Stimulated activated CD4-positive, alpha-beta T cell treated with anti-CD3 and anti-CD28 coated beads, Interleukin-2, amount 100 ng/mL, for 24 hours (primary cell): ENCODE results near the gene EYS.
"Not testable (repeated sequence)": the region's sequence is repeated elsewhere in the genome, so short reads cannot be mapped to it uniquely, and the experiment has no call there.

Source experiments
- DNase-seq, 2 donors: peaks; one replicate each; pipeline ENCODE4 v3.0.0-alpha.2; 2020

Gene EYS

DNA sequence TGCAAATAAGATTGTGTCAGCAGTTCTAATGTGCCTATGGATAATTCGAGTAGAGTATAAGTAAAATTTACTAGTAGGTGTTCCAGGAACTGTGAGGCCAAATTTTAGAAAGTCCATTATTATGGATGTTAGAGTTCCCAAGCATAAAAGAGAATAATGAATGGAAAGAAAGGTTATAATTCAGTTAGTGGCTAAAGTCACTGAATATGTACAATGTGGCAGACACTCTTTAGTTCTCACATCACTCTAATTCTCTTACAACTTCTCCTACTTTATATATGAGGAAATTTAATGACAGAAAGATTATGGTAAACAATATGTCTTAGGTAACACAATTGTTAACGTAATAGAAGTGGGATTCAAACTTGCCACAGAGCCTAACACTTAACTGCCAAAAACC lies 75.3 kb downstream of the EYS start:
- DNase-seq: no peak

DNA sequence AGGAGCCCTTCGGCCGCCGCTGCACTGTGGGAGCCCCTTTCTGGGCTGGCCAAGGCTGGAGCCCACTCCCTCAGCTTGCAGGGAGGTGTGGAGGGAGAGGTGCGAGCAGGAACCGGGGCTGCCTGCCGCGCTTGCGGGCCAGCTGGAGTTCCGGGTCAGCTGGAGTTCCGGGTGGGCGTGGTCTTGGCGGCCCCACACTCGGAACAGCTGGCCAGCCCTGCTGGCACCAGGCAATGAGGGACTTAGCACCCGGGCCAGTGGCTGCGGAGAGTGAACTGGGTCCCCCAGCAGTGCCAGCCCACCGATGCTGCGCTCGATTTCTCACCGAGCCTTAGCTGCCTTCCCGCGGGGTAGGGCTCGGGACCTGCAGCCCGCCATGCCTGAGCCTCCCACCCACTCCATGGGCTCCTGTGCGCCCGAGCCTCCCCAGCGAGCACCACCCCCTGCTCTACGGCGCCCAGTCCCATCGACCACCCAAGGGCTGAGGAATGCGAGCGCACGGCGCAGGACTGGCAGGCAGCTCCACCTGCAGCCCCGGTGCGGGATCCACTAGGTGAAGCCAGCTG lies 79.5 kb downstream of the EYS start:
- not testable (repeated sequence) for DNase-seq

DNA sequence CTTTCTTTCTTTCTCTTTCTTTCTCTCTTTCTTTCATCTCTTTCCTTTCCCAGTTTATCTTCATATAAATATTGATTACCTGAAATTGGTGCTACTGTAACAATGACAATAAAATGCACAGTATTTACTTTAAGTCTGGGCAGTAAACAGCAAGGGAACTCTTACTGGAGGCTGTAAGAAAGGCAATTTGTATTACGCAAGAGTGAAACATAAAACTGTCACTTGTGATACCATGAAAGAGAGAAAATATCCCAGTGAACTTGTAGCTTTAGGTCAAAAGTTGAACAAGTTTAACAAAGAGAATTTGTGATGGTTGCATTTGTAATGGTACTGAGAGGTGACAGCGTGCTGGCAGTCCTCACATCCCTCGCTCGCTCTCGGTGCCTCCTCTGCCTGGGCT lies 80.0 kb downstream of the EYS start:
- no peak for DNase-seq

DNA sequence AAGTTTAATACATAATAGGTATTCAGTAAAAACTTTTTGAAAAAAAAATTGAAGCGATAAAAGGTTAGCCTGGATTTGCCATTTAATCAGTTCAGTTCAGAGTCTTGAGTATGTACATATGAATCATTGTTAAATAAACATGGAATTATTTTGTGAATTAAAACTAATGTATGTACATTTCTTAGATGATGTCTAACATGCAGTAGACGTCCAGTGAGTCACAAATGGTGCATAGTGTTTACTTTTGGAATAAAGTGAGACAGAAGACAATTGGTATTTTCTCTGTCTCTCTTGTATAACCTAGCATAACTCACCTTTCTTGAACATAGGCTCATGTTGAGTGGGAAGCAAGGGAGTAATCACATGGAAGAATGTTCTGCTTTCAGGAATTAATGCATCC lies 83.5 kb downstream of the EYS start:
- no peak for DNase-seq

- DNase-seq: no peak
These were observed 96.3 kb downstream of the EYS start for GRCh38 chr6:65610746-65611145.

DNA sequence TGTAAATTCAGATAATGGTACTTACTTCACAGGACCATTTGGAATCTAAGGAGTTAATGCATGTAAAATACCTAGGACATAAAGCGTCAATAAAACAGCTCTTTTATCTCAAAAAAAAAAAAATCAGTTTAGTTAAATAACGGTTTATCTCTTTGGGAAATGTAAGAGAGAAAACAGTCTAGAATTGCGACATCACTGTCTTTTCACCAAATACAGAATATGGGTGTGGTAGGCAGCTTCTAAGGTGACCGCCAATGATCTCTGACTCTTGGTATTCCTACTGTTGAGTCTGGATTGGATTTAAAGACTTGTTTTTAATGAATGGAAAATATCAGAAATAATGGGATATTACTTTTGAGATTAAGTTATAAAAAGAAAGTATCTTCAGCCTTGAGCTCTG lies 111.5 kb downstream of the EYS start:
- no peak for DNase-seq

GRCh38 chr6:65570340-65570739 lies 136.7 kb downstream of the EYS start:
- DNase-seq: no peak

DNA sequence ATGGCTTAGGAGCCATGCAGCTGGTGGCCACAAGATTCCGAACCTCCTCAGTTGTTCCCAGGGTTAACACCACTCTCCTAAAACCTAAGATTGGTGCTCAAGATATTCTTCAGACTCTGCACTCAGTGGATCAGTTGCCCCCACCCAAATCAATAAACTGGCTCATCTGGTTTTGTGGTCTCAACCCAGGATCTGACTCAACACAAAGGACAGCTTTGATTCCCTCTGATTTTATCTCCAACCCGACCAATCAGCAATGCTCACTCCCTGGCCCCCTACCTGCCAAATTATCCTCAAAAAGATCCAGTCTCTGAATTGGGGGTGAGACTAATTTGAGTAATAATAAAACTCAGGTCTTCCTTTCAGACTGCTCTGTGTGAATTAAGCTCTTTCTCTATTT lies 137.5 kb downstream of the EYS start:
- DNase-seq: no peak

- DNase-seq: not testable (repeated sequence)
These were observed 138.0 kb downstream of the EYS start for GRCh38 chr6:65569056-65569455.

DNA sequence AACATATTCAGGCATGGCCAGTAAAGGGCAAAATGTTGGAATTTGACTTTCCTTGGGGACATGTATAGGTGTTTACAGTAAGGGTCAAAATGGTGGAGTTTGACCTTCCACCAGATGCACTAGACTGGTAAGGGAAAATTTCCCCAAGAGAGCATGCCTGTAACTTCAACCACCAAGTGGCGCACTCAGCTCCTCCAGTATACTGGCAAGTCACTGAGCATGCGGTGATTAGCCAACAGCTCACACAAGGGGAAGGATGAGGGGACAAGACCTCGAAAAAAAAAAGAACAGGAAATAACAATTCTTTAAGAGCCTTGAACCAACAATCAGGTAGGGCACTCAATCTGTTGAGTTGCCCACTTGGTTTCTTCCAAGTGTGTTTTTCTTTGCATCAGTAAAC lies 140.9 kb downstream of the EYS start:
- DNase-seq: no peak

DNA sequence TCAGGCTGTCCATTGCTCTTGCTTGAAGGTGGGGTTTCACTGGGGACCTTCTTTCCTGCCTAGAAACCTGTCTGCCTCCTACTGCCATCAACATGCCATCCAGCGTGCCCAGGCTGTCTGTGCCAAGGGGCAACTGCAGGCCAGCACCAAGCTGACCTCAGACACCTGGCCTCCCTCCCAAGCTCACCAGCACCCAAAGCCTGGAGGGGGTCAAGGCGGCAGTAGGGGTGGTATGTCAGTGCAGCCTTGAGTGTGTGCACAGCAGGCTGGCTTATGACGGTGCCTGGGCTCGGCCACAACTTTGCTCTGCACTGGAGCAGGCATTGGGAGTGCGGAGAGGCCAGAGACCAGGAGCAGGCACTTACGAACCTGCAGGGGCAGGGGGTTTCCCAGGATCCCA lies 149.0 kb downstream of the EYS start:
- DNase-seq: no peak

GRCh38 chr6:65557224-65557623 lies 149.8 kb downstream of the EYS start:
- no peak for DNase-seq

DNA sequence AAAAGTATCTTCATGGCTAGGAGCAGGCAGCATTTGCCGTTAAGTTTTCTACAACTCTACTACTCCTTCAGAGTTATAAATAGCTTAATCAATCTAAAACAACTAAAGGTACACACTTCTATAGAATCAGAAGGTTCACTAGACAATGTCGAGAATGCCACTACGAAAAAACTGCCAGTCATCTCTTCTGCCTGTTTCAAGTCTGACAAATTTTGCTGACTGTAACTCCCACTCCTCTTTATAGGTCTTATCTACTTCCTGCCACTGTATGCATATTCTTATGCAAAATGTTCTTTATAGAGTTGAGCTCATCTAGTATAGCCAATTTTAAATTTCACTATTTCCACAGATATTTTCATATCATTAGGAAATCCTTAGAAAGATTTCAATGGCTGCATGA lies 160.1 kb downstream of the EYS start:
- DNase-seq: no peak

GRCh38 chr6:65545920-65546319 lies 161.1 kb downstream of the EYS start:
- DNase-seq: no peak

DNA sequence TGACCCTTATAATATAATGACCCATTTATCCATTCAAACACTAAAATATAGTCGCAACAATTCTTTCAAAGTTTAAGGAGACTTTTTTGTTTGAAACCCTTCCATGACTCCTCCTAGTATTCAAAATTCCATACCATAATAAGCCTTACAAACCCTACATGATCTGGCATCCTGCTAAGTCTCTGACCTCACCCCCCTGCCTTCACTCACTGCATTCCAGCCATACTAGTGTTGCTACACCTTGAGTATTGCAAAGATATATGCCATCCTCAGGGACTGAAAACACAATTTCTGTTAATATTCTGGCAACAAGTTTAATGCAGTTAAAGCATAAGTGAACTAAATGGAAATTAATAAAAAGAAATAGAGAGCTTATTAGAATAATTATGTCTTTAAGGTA lies 168.4 kb downstream of the EYS start:
- DNase-seq: no peak

DNA sequence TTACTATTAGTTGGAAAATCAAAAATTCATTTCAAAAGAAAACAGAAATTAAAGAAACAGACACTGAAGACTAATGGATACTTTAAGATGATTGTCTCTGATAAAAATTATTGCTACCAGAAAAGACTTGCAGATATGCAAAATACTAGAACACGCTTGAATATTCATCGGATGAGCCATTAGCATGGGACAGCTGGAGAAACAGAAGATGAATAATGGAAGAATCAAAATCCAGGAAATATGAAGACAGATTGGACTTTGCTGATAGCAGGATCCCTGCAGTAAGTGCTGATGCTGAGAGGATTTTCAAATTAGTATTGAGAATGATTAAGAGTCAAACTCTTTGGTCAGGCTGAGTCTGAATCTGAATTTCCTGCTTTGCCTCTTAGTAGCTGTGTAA lies 169.4 kb downstream of the EYS start:
- DNase-seq: no peak

GRCh38 chr6:65531533-65531932 lies 175.5 kb downstream of the EYS start:
- DNase-seq: no peak

GRCh38 chr6:65524232-65524631 lies 182.8 kb downstream of the EYS start:
- DNase-seq: no peak

DNA sequence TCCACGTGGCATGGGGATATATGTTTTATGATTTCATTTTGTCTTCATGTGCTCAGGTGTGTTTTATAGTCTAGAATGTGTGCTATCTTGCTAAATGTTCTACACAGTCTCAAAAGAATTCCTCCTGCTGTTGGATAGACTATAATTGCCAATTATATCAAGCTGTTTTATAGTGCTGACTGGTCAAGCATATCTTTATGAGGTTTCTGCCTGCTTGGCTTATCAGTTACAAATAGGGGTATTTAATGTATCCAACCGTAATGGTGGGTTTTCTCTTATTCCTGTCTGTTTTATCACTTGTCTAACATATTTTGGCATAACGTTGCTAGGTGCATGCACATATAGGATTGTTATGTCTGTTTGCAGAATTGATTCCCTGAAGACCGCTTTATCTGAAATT lies 201.3 kb downstream of the EYS start:
- no peak for DNase-seq

- no peak for DNase-seq
These were observed 206.0 kb downstream of the EYS start for GRCh38 chr6:65501045-65501444.

- not testable (repeated sequence) for DNase-seq
These were observed 223.4 kb downstream of the EYS start for GRCh38 chr6:65483652-65484051.

DNA sequence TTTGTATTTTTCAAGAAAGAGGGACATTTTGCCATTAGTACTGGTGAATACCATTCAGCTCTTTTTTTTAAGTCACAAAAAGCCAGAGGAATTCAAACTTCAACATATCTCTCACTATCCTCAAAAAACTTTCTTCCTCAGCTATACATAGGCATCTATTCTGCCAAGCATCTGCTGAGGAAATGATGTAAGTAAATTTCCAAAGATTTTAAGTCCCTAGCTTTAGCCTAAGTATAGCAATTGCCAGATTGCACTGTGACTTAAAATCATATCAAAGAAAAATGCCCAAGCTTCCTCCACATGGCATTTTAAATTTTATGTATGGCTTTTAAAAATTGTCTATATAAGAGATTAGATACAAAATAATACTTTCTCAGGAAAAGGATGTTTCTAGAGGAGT lies 237.4 kb downstream of the EYS start:
- DNase-seq: no peak

GRCh38 chr6:65468307-65468706 lies 238.7 kb downstream of the EYS start:
- DNase-seq: no peak

DNA sequence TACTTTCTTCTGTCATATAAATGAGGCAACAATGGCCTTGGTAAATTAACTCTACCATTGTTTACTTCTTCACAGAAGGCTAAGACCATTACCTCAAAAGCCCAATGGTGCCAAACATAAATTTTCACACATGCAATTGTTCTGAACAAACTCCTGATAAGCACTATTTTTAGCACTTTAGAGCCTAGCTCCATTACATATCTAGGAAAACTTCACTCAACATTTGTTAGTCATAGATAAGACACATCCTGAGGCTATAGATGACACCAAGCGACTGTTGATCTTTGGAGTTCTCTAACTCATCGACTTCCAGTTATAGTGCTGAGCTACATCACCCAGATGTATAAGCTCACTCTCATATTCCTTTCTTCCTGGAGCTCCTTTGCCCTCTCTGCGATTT lies 245.9 kb downstream of the EYS start:
- no peak for DNase-seq

DNA sequence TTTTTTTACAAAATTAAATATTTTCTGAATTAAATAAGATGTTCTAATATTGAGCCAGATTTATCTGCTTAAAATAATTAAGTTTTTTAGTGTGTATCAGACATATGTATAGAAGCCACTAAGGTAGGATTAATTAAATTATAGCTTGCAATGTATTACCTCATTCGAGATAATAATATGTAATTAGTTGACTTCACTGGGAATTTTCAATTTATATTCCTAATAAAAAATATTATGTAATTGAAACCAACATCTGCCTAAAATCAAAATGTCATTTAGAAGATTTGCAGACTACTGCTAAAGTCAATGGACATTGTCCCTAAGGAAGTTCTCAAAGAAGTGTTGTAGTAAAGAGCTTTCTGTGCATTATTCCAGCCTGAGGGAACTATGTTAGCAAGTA lies 254.7 kb downstream of the EYS start:
- no peak for DNase-seq

GRCh38 chr6:65450451-65450850 lies 256.6 kb downstream of the EYS start:
- DNase-seq: no peak
